Right cardiac atrium (tissue), 5 donors: ENCODE results near the gene FAM180A. TPM values are rescaled to one million over a fixed set of nuclear protein-coding genes. Genes with fewer than 3 reads are reported as not detected.

Experiments
- ATAC-seq, 2 donors: fragments of 200-7000 bp; cut with Tn5 transposase; one replicate each; pipeline versions ENCODE4 v1.8.0 to v1.9.1; 2020; ENCODE audit warnings: moderate library complexity in 2 of 2, mild to moderate bottlenecking in 1 of 2
- DNase-seq, 3 donors: peaks; one replicate each; pipeline ENCODE4 v3.0.0-alpha.2; 2020
- H3K27ac ChIP-seq: one replicate; pipeline ENCODE4 v1.5.1; 2013; ENCODE audit warnings: mild to moderate bottlenecking, low read length, control low read depth, moderate library complexity
- H3K27me3 ChIP-seq: one replicate; pipeline ENCODE4 v1.6.1; 2013; ENCODE audit not compliant: control insufficient read depth, insufficient read depth
- H3K4me1 ChIP-seq: one replicate; pipeline ENCODE4 v1.6.1; 2013; ENCODE audit warnings: low read length; ENCODE audit not compliant: control insufficient read depth, insufficient read depth
- H3K4me3 ChIP-seq: one replicate; pipeline ENCODE4 v1.5.1; 2013; ENCODE audit warnings: low read length, control low read depth
- H3K9me3 ChIP-seq: one replicate; pipeline ENCODE4 v1.6.1; 2013; ENCODE audit warnings: low read length; ENCODE audit not compliant: control insufficient read depth
- WGBS: extraction: QIAGEN DNeasy Blood & Tissue Kit; methylation state at CpG from one replicate; pipeline ENCODE4 v1.1.7; 2013; 5-methylcytosine and 5-hydroxymethylcytosine counted together
- intact Hi-C, 4 donors: fragments of 100-400 bp; cut with DNase I; formaldehyde crosslinking; loops; one replicate each; pipeline versions ENCODE4 v1.11.0 to v1.14.0; 2022 to 2023
- polyA plus RNA-seq: library from polyadenylated mRNA; stranded (reverse); fragments of 200-250 nt; gene quantifications from one replicate; pipeline ENCODE4 v1.2.3, GENCODE V29; 2013
- total RNA-seq, 4 donors: library from RNA; stranded (reverse); fragmentation: NEBNext Ultra II Directional; extraction: Animal tissue kit (Norgen Biotek cat#: 25700); gene quantifications; one replicate each; pipeline ENCODE4 v1.2.1, GENCODE V29; 2021
- donor health status: healthy with polysubstance abuse.
- donor health status: DM: no; HTN: yes; CAD: no.
- donor health status: DM: no; HTN: no; CAD: no.
- donor health status: DM: no; HTN: yes; CAD: no; lungs with severe emphysema.
- donor health status: DM: yes; HTN: yes; CAD: no.

The FAM180A gene
- total and polyA plus RNA-seq, 5 donors = 1.6 to 11.3 (median 6.4) TPM

GRCh38 chr7:135723411-135723810 is 25.2 kb downstream of the FAM180A start:
- WGBS = 85% methylated on average over 7 of the region's 7 CpGs
- H3K9me3 ChIP-seq = no peaks in the 10 kb centered on the region
- DNase-seq (no peak), ATAC-seq (no peak)
- intact Hi-C loops = no loop called here
- no peak overlapping the region for H3K4me3 ChIP-seq
- no peaks in the 10 kb centered on the region for H3K27me3 ChIP-seq
- no peaks in the 10 kb centered on the region for H3K4me1 ChIP-seq
- H3K27ac ChIP-seq = no peak overlapping the region

- Histone ChIP-seq H3K27ac (no peak overlapping the region), H3K27me3 (no peaks in the 10 kb centered on the region), H3K4me3 (no peak overlapping the region), H3K9me3 (no peaks in the 10 kb centered on the region), H3K4me1 (no peaks in the 10 kb centered on the region)
- ATAC-seq (no peak), DNase-seq (no peak)
- WGBS = 95% methylated on average over 21 of the region's 21 CpGs
- intact Hi-C loops = no loop called here
These were observed 27.3 kb downstream of the FAM180A start for GRCh38 chr7:135721198-135721820.

- ATAC-seq (no peak), DNase-seq (no peak)
- Histone ChIP-seq H3K4me1 (no peaks in the 10 kb centered on the region), H3K4me3 (no peak overlapping the region), H3K27ac (no peak overlapping the region), H3K27me3 (no peaks in the 10 kb centered on the region), H3K9me3 (no peaks in the 10 kb centered on the region)
- WGBS = 32% methylated on average over 2 of the region's 2 CpGs
- intact Hi-C loops = no loop called here
These were observed 28.9 kb downstream of the FAM180A start for GRCh38 chr7:135719688-135720087.

- intact Hi-C loops = no loop called here
- H3K9me3 ChIP-seq = no peaks in the 10 kb centered on the region
- 39% methylated on average over 7 of the region's 7 CpGs for WGBS
- no peak overlapping the region for H3K27ac ChIP-seq
- peak; percentile 63 to 84 for ATAC-seq
- H3K4me1 ChIP-seq = no peaks in the 10 kb centered on the region
- DNase-seq = no peak
- H3K4me3 ChIP-seq = no peak overlapping the region
- no peaks in the 10 kb centered on the region for H3K27me3 ChIP-seq
These were observed 29.7 kb downstream of the FAM180A start for GRCh38 chr7:135718794-135719437.

- WGBS = 86% methylated on average over 2 of the region's 2 CpGs
- H3K4me3 ChIP-seq = no peak overlapping the region
- no peaks in the 10 kb centered on the region for H3K4me1 ChIP-seq
- no peak overlapping the region for H3K27ac ChIP-seq
- intact Hi-C loops = no loop called here
- no peak for ATAC-seq
- DNase-seq = no peak
- H3K27me3 ChIP-seq = no peaks in the 10 kb centered on the region
- H3K9me3 ChIP-seq = no peaks in the 10 kb centered on the region
These were observed 30.4 kb downstream of the FAM180A start for GRCh38 chr7:135718219-135718618.

- WGBS = 90% methylated on average over 3 of the region's 3 CpGs
- Histone ChIP-seq H3K27me3 (no peaks in the 10 kb centered on the region), H3K4me3 (no peak overlapping the region), H3K27ac (no peak overlapping the region), H3K9me3 (no peaks in the 10 kb centered on the region), H3K4me1 (peaks cover 2% of the 10 kb centered on the region)
- ATAC-seq (no peak), DNase-seq (no peak)
- intact Hi-C loops = no loop called here
These were observed 30.9 kb downstream of the FAM180A start for GRCh38 chr7:135717693-135718092.

GRCh38 chr7:135716677-135717238 is 31.9 kb downstream of the FAM180A start:
- ATAC-seq (no peak), DNase-seq (no peak)
- H3K4me3 ChIP-seq = no peak overlapping the region
- intact Hi-C loops = no loop called here
- H3K9me3 ChIP-seq = no peaks in the 10 kb centered on the region
- peaks cover 3% of the 10 kb centered on the region for H3K4me1 ChIP-seq
- H3K27me3 ChIP-seq = no peaks in the 10 kb centered on the region
- WGBS = 67% methylated on average over 9 of the region's 9 CpGs
- no peak overlapping the region for H3K27ac ChIP-seq

GRCh38 chr7:135715673-135716072 is 32.9 kb downstream of the FAM180A start:
- ATAC-seq = no peak
- no peak for DNase-seq
- no peak overlapping the region for H3K27ac ChIP-seq
- no peaks in the 10 kb centered on the region for H3K9me3 ChIP-seq
- intact Hi-C loops = no loop called here
- peaks cover 3% of the 10 kb centered on the region for H3K4me1 ChIP-seq
- H3K27me3 ChIP-seq = no peaks in the 10 kb centered on the region
- no peak overlapping the region for H3K4me3 ChIP-seq
- 65% methylated on average over 1 of the region's 1 CpG for WGBS

GRCh38 chr7:135715055-135715522 is 33.5 kb downstream of the FAM180A start:
- no peaks in the 10 kb centered on the region for H3K9me3 ChIP-seq
- ATAC-seq (no peak), DNase-seq (no peak)
- H3K4me3 ChIP-seq = no peak overlapping the region
- H3K4me1 ChIP-seq = peaks cover 3% of the 10 kb centered on the region
- H3K27me3 ChIP-seq = no peaks in the 10 kb centered on the region
- 99% methylated on average over 5 of the region's 5 CpGs for WGBS
- intact Hi-C loops = no loop called here
- no peak overlapping the region for H3K27ac ChIP-seq

- WGBS = 70% methylated on average over 20 of the region's 20 CpGs
- ATAC-seq = peak in 1 of 2 donors; percentile 15
- DNase-seq = no peak
- Histone ChIP-seq H3K27me3 (no peaks in the 10 kb centered on the region), H3K9me3 (no peaks in the 10 kb centered on the region), H3K4me1 (peaks cover 3% of the 10 kb centered on the region), H3K27ac (no peak overlapping the region), H3K4me3 (no peak overlapping the region)
- intact Hi-C loops = no loop called here
These were observed 34.0 kb downstream of the FAM180A start for GRCh38 chr7:135714534-135715009.

GRCh38 chr7:135713836-135714470 is 34.7 kb downstream of the FAM180A start:
- Histone ChIP-seq H3K27ac (no peak overlapping the region), H3K4me3 (no peak overlapping the region), H3K27me3 (no peaks in the 10 kb centered on the region), H3K9me3 (no peaks in the 10 kb centered on the region), H3K4me1 (peaks cover 3% of the 10 kb centered on the region)
- ATAC-seq = no peak
- intact Hi-C loops = no loop called here
- WGBS = 84% methylated on average over 4 of the region's 4 CpGs
- DNase-seq = no peak
